Measurements from ENCODE around the gene SPACA5B. TPM values are rescaled to one million over a fixed set of nuclear protein-coding genes. Genes with fewer than 3 reads are reported as not detected.
"Not testable (repeated sequence)": the region's sequence is repeated elsewhere in the genome, so short reads cannot be mapped to it uniquely, and the experiment has no call there.

The SPACA5B gene
- total RNA-seq, 1 experiment from 2014 or later, result not detected

- BruUV-seq (replicated peaks); H3K4me3 ChIP-seq (ENCODE audit: low read depth in 2 of 2, low read length in 2 of 2); intact Hi-C loops (cut with micrococcal nuclease; ENCODE audit: unreplicated experiment); H3K27ac ChIP-seq (ENCODE audit: low read length); POLR2A ChIA-PET; ATAC-seq; DNase-seq (ENCODE audit: low read depth, low spot score); CTCF ChIA-PET; H3K9me3 ChIP-seq (ENCODE audit: control insufficient read depth, insufficient read depth, low read depth, low read length); in situ Hi-C loops (cut with HindIII; ENCODE audit: low pct_unique_long_range_greater_than_20kb, low sequenced_read_pairs); H3K36me3 ChIP-seq (ENCODE audit: control insufficient read depth, insufficient read depth, low read length); H3K27me3 ChIP-seq (ENCODE audit: control insufficient read depth, insufficient read depth, low read length); H3K4me1 ChIP-seq (ENCODE audit: control insufficient read depth, insufficient read depth, low read length): not testable (repeated sequence)
Measured at GRCh38 chrX:48092558-48092957, 37.9 kb upstream of the SPACA5B start.

- ChIA-PET POLR2A (interaction anchor here (0.6 kb wide), 1 partner anchor 438 kb away, joined by 3 read pairs; no protein-coding TSS in a partner anchor), CTCF (no interaction called here)
- no peak overlapping the region for H3K27ac ChIP-seq (ENCODE audit: low read length)
- H3K36me3 ChIP-seq (ENCODE audit: control insufficient read depth, insufficient read depth, low read length), result no peaks in the 10 kb centered on the region
- DNase-seq (ENCODE audit: low read depth, low spot score) (no peak), ATAC-seq (no peak)
- intact Hi-C loops (cut with micrococcal nuclease; ENCODE audit: unreplicated experiment) (no loop called here), in situ Hi-C loops (cut with HindIII; ENCODE audit: low pct_unique_long_range_greater_than_20kb, low sequenced_read_pairs) (no loop called here)
- no peaks in the 10 kb centered on the region for H3K27me3 ChIP-seq (ENCODE audit: control insufficient read depth, insufficient read depth, low read length)
- no peaks in the 10 kb centered on the region for H3K4me1 ChIP-seq (ENCODE audit: control insufficient read depth, insufficient read depth, low read length)
- no peaks in the 10 kb centered on the region for H3K9me3 ChIP-seq (ENCODE audit: control insufficient read depth, insufficient read depth, low read depth, low read length)
- TF ChIP-seq TCF7L2 (IDR thresholded peaks at IDR 0.05; ENCODE audit: low read depth, low read length) (no peak), SIN3A (IDR thresholded peaks at IDR 0.05; ENCODE audit: borderline replicate concordance, insufficient read depth, low read depth, low read length) (no peak), CTCF (IDR thresholded peaks at IDR 0.05) (no peak), REST (IDR thresholded peaks at IDR 0.05; ENCODE audit: insufficient read depth in 1 of 2, low read depth in 2 of 2, low read length in 1 of 2) (no peak), POLR2AphosphoS5 (IDR thresholded peaks at IDR 0.05; ENCODE audit: low read depth, low read length) (no peak)
- no TSS peak for BruUV-seq (replicated peaks)
- H3K4me3 ChIP-seq (ENCODE audit: low read depth in 2 of 2, low read length in 2 of 2), result no peak overlapping the region
Measured at GRCh38 chrX:48101443-48101842, 29.0 kb upstream of the SPACA5B start.

GRCh38 chrX:48102874-48103374 lies 27.5 kb upstream of the SPACA5B start:
- Histone ChIP-seq H3K36me3 (ENCODE audit: control insufficient read depth, insufficient read depth, low read length) (no peaks in the 10 kb centered on the region), H3K9me3 (ENCODE audit: control insufficient read depth, insufficient read depth, low read depth, low read length) (no peaks in the 10 kb centered on the region), H3K4me3 (ENCODE audit: low read depth in 2 of 2, low read length in 2 of 2) (no peak overlapping the region), H3K27ac (ENCODE audit: low read length) (no peak overlapping the region), H3K4me1 (ENCODE audit: control insufficient read depth, insufficient read depth, low read length) (no peaks in the 10 kb centered on the region), H3K27me3 (ENCODE audit: control insufficient read depth, insufficient read depth, low read length) (no peaks in the 10 kb centered on the region)
- ATAC-seq, result no peak
- intact Hi-C loops (cut with micrococcal nuclease; ENCODE audit: unreplicated experiment), result no loop called here
- ChIA-PET CTCF (interaction anchor here (0.6 kb wide), 1 partner anchor 717 kb away, joined by 4 read pairs; no protein-coding TSS in a partner anchor), POLR2A (no interaction called here)
- no peak for TF ChIP-seq REST (IDR thresholded peaks at IDR 0.05; ENCODE audit: insufficient read depth in 1 of 2, low read depth in 2 of 2, low read length in 1 of 2)
- no peak for TF ChIP-seq TCF7L2 (IDR thresholded peaks at IDR 0.05; ENCODE audit: low read depth, low read length)
- no peak for TF ChIP-seq SIN3A (IDR thresholded peaks at IDR 0.05; ENCODE audit: borderline replicate concordance, insufficient read depth, low read depth, low read length)
- no peak for TF ChIP-seq CTCF (IDR thresholded peaks at IDR 0.05)
- TF ChIP-seq POLR2AphosphoS5 (IDR thresholded peaks at IDR 0.05; ENCODE audit: low read depth, low read length), result no peak
- in situ Hi-C loops (cut with HindIII; ENCODE audit: low pct_unique_long_range_greater_than_20kb, low sequenced_read_pairs), result no loop called here
- no TSS peak for BruUV-seq (replicated peaks)
- no peak for DNase-seq (ENCODE audit: low read depth, low spot score)

Data from Panc1 (cell line).